ENCODE measurements around the gene CSKMT.
A peak's percentile ranks its signal among the peaks of the same experiment; 100 is the strongest.

GRCh38 chr11:62645671-62645945, 19.5 kb upstream of the CSKMT start:
- no peak for TF ChIP-seq MYC (IDR thresholded peaks at IDR 0.05; ENCODE audit: low read depth, low read length)
- TF ChIP-seq POLR2A (IDR thresholded peaks at IDR 0.05; ENCODE audit: extremely low read depth, insufficient read length), result no peak
- TF ChIP-seq CTCF (IDR thresholded peaks at IDR 0.05; ENCODE audit: low read depth, low read length), result no peak
- 0 out of 2 replicates have a peak, but pooled peaks have one; percentile 5 for TF ChIP-seq MAX (IDR thresholded peaks at IDR 0.05; ENCODE audit: low read depth, low read length)

All from NB4 (cell line).